Liver (tissue), 9 donors: ENCODE results near the gene FBXO8. TPM values are rescaled to one million over a fixed set of nuclear protein-coding genes. Genes with fewer than 3 reads are reported as not detected.
A peak's percentile ranks its signal among the peaks of the same experiment; 100 is the strongest.
"Not testable (repeated sequence)": the region's sequence is repeated elsewhere in the genome, so short reads cannot be mapped to it uniquely, and the experiment has no call there.

ENCODE experiments used
- DNase-seq: peaks from one replicate; pipeline ENCODE4 v3.0.0-alpha.2; 2017; ENCODE audit warnings: low spot score
- H3K27ac ChIP-seq, 2 donors: one replicate each; pipeline ENCODE4 v1.7.0; 2013; ENCODE audit warnings: inconsistent platforms in 2 of 2, low read length in 2 of 2, control low read depth in 1 of 2, low read depth in 1 of 2, mild to moderate bottlenecking in 1 of 2
- H3K27me3 ChIP-seq, 4 donors: one replicate each; pipeline versions ENCODE4 v1.6.1 to v1.7.0; 2013; ENCODE audit warnings: low read length in 3 of 4, inconsistent platforms in 1 of 4, mild to moderate bottlenecking in 1 of 4, moderate library complexity in 1 of 4; ENCODE audit not compliant: control insufficient read depth in 4 of 4, insufficient read depth in 4 of 4
- H3K36me3 ChIP-seq, 4 donors: one replicate each; pipeline versions ENCODE4 v1.6.1 to v1.7.0; 2013; ENCODE audit warnings: low read length in 3 of 4, mild to moderate bottlenecking in 3 of 4, low read depth in 1 of 4, moderate library complexity in 1 of 4; ENCODE audit not compliant: control insufficient read depth in 4 of 4, insufficient read depth in 3 of 4
- H3K4me1 ChIP-seq, 4 donors: one replicate each; pipeline versions ENCODE4 v1.6.1 to v1.7.0; 2013; ENCODE audit warnings: low read length in 3 of 4, mild to moderate bottlenecking in 3 of 4, moderate library complexity in 1 of 4; ENCODE audit not compliant: control insufficient read depth in 4 of 4, insufficient read depth in 4 of 4
- H3K4me3 ChIP-seq, 3 donors: one replicate each; pipeline versions ENCODE4 v1.6.1 to v1.7.0; 2013; ENCODE audit warnings: low read length in 3 of 3, control low read depth in 1 of 3, low read depth in 1 of 3, mild to moderate bottlenecking in 1 of 3
- H3K9ac ChIP-seq, 2 donors: one replicate each; pipeline ENCODE4 v1.7.0; 2013; ENCODE audit warnings: low read length in 2 of 2, mild to moderate bottlenecking in 2 of 2, moderate library complexity in 2 of 2, control low read depth in 1 of 2, low read depth in 1 of 2
- H3K9me3 ChIP-seq, 4 donors: one replicate each; pipeline versions ENCODE4 v1.6.1 to v1.7.0; 2013; ENCODE audit warnings: low read length in 3 of 4; ENCODE audit not compliant: control insufficient read depth in 4 of 4
- ATF3 ChIP-seq: IDR thresholded peaks from 2 replicates; pipeline ENCODE4 v1.6.1; 2016; ENCODE audit warnings: antibody characterized with exemption
- EGR1 ChIP-seq, 2 donors: IDR thresholded peaks; 2 replicates each; pipeline ENCODE4 v1.6.1; 2016 to 2018; ENCODE audit warnings: antibody characterized with exemption in 2 of 2, low read depth in 2 of 2
- FOXA1 ChIP-seq: IDR thresholded peaks from 2 replicates; pipeline ENCODE4 v1.6.1; 2016; ENCODE audit warnings: antibody characterized with exemption
- HNF4A ChIP-seq, 2 donors: conservative IDR thresholded peaks; 2 replicates each; pipeline ENCODE4 v1.6.1; 2016; ENCODE audit warnings: antibody characterized with exemption in 2 of 2, mild to moderate bottlenecking in 2 of 2
- HNF4G ChIP-seq: IDR thresholded peaks from 2 replicates; pipeline ENCODE4 v1.6.1; 2016; ENCODE audit warnings: antibody characterized with exemption
- JUND ChIP-seq, 2 donors: IDR thresholded peaks; 2 replicates each; pipeline ENCODE4 v1.6.1; 2016; ENCODE audit warnings: antibody characterized with exemption in 2 of 2
- NR2F2 ChIP-seq: IDR thresholded peaks from 2 replicates; pipeline ENCODE4 v1.6.1; 2016; ENCODE audit warnings: antibody characterized with exemption
- RAD21 ChIP-seq, 2 donors: IDR thresholded peaks; 2 replicates each; pipeline ENCODE4 v1.6.1; 2016; ENCODE audit warnings: antibody characterized with exemption in 2 of 2, mild to moderate bottlenecking in 2 of 2
- REST ChIP-seq: IDR thresholded peaks from 2 replicates; pipeline ENCODE4 v1.6.1; 2016; ENCODE audit warnings: antibody characterized with exemption, mild to moderate bottlenecking
- RXRA ChIP-seq, 2 donors: IDR thresholded peaks; 2 replicates each; pipeline ENCODE4 v1.6.1; 2017 to 2018; ENCODE audit warnings: antibody characterized with exemption in 2 of 2, mild to moderate bottlenecking in 1 of 2
- SP1 ChIP-seq: IDR thresholded peaks from 2 replicates; pipeline ENCODE4 v1.6.1; 2018; ENCODE audit warnings: antibody characterized with exemption, mild to moderate bottlenecking
- TAF1 ChIP-seq: conservative IDR thresholded peaks from 2 replicates; pipeline ENCODE4 v1.6.1; 2016; ENCODE audit warnings: antibody characterized with exemption, mild to moderate bottlenecking
- YY1 ChIP-seq: IDR thresholded peaks from 2 replicates; pipeline ENCODE4 v1.6.1; 2016; ENCODE audit warnings: antibody characterized with exemption, mild to moderate bottlenecking
- WGBS: extraction: QIAGEN DNeasy Blood & Tissue Kit; methylation state at CpG from one replicate; pipeline ENCODE4 v1.1.7; 2013; 5-methylcytosine and 5-hydroxymethylcytosine counted together
- polyA plus RNA-seq, 2 donors: library from polyadenylated mRNA; stranded (reverse) in 1 of 2; unstranded in 1 of 2; fragments of 200-250 nt in 1 of 2; fragments of >200 nt in 1 of 2; fragmentation: Nextera tagmentation in 1 of 2; extraction: Ambion mirVana in 1 of 2; gene quantifications; one replicate each; pipeline versions ENCODE4 v1.2.1 to v1.2.3, GENCODE V29; 2013 to 2015
- total RNA-seq, 2 donors: library from RNA; depleted of rRNA; stranded (reverse); fragments of >200 nt; gene quantifications; one replicate each; pipeline ENCODE4 v1.2.3, GENCODE V29; 2014
- TF ChIP-seq, protein P1 (sequence below): IDR thresholded peaks from 2 replicates; pipeline ENCODE4 v1.6.1; 2016; ENCODE audit warnings: antibody characterized with exemption
- TF ChIP-seq, protein P2 (sequence below): IDR thresholded peaks from 2 replicates; pipeline ENCODE4 v1.6.1; 2016; ENCODE audit warnings: antibody characterized with exemption
- donor health status: healthy.
- donor health status: healthy.
- donor health status: healthy.
- donor health status: healthy.
- donor health status: healthy.

Gene FBXO8
- total and polyA plus RNA-seq, 4 donors = 15.0 to 56.1 (median 35.1) TPM

GRCh38 chr4:174262624-174263444 lies 20.6 kb downstream of the FBXO8 start:
- Histone ChIP-seq H3K36me3 (no peaks in the 10 kb centered on the region), H3K9ac (peak overlapping the region in 1 of 2 donors; percentile 1), H3K27ac (peak overlapping the region; percentile 58 to 75), H3K27me3 (no peaks in the 10 kb centered on the region), H3K4me1 (peaks cover 2 to 31% (median 16%) of the 10 kb centered on the region in 4 donors), H3K4me3 (peak overlapping the region in 2 of 3 donors; percentile 17 to 43), H3K9me3 (no peaks in the 10 kb centered on the region)
- no peak for DNase-seq
- 50% methylated on average over 6 of the region's 6 CpGs for WGBS
- peak; percentile 39 for TF ChIP-seq YY1
- TF ChIP-seq HNF4G = no peak
- peak; percentile 23 for TF ChIP-seq ATF3
- TF ChIP-seq REST = peak; percentile 12
- TF ChIP-seq NR2F2 = peak; percentile 33
- TF ChIP-seq HNF4A (conservative IDR thresholded peaks at IDR 0.05) = peak; percentile 40 to 53
- peak; percentile 53 for TF ChIP-seq TAF1
- peak; percentile 73 for TF ChIP-seq SP1
- no peak for TF ChIP-seq RAD21 (IDR thresholded peaks at IDR 0.05)
- peak; percentile 45 to 62 for TF ChIP-seq RXRA (IDR thresholded peaks at IDR 0.05)

DNA sequence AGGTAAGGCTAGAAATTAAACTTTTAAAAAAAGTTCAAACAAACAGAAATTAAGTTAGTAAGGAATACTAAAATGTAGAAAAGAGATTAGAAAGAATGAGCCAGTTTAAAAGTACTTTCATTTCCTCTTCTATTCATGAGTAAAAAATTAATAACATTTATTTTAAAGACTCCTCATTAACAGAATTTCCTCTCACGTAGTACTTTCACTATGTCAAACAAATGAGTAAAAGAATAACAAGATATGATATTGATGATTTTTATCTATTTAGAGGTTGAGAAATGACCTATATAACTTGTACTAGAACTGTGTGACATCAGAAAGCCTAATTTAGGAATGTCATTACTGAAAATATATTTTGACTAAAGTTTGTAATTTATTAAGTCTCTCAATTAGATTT lies 22.0 kb downstream of the FBXO8 start:
- H3K4me1 ChIP-seq = peaks cover 2 to 31% (median 16%) of the 10 kb centered on the region in 4 donors

GRCh38 chr4:174260099-174260498 lies 23.4 kb downstream of the FBXO8 start:
- Histone ChIP-seq H3K27me3 (no peaks in the 10 kb centered on the region), H3K9me3 (no peaks in the 10 kb centered on the region), H3K9ac (no peak overlapping the region), H3K36me3 (peaks cover 0 to 5% (median 0%) of the 10 kb centered on the region in 4 donors), H3K4me3 (peak overlapping the region in 2 of 3 donors; percentile 17 to 26), H3K4me1 (peaks cover 2 to 31% (median 16%) of the 10 kb centered on the region in 4 donors), H3K27ac (peak overlapping the region in 1 of 2 donors; percentile 27)
- DNase-seq = no peak
- WGBS = 15% methylated on average over 3 of the region's 3 CpGs
- peak; percentile 57 for TF ChIP-seq FOXA1
- TF ChIP-seq, protein P1, sequence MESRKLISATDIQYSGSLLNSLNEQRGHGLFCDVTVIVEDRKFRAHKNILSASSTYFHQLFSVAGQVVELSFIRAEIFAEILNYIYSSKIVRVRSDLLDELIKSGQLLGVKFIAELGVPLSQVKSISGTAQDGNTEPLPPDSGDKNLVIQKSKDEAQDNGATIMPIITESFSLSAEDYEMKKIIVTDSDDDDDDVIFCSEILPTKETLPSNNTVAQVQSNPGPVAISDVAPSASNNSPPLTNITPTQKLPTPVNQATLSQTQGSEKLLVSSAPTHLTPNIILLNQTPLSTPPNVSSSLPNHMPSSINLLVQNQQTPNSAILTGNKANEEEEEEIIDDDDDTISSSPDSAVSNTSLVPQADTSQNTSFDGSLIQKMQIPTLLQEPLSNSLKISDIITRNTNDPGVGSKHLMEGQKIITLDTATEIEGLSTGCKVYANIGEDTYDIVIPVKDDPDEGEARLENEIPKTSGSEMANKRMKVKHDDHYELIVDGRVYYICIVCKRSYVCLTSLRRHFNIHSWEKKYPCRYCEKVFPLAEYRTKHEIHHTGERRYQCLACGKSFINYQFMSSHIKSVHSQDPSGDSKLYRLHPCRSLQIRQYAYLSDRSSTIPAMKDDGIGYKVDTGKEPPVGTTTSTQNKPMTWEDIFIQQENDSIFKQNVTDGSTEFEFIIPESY = peak; percentile 38
- TF ChIP-seq EGR1 (IDR thresholded peaks at IDR 0.05; ENCODE audit: low read depth in 2 of 2) = no peak
- TF ChIP-seq ATF3 = peak; percentile 68
- TF ChIP-seq REST = peak; percentile 34
- peak in 1 of 2 donors; percentile 56 for TF ChIP-seq RXRA (IDR thresholded peaks at IDR 0.05)
- TF ChIP-seq YY1 = peak; percentile 72
- TF ChIP-seq, protein P2, sequence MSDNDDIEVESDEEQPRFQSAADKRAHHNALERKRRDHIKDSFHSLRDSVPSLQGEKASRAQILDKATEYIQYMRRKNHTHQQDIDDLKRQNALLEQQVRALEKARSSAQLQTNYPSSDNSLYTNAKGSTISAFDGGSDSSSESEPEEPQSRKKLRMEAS = peak; percentile 25
- TF ChIP-seq JUND (IDR thresholded peaks at IDR 0.05) = peak; percentile 76 to 87

More for the DNA sequence above, 22.0 kb downstream of the FBXO8 start:
- not testable (repeated sequence) for H3K36me3 ChIP-seq, H3K27ac ChIP-seq, H3K4me3 ChIP-seq, H3K27me3 ChIP-seq, DNase-seq, H3K9ac ChIP-seq, H3K9me3 ChIP-seq
- 19% methylated on average over 1 of the region's 1 CpG for WGBS
